NCI-H510A (cell line): ENCODE results near the gene DCHS1.

Experiments used
- DNase-seq: peaks from one replicate; lab custom pipeline; 2025; lab: John Stamatoyannopoulos, UW

Gene DCHS1

GRCh38 chr11:6673523-6674218 is 18.1 kb upstream of the DCHS1 start:
- no peak for DNase-seq

- no peak for DNase-seq
Observed at GRCh38 chr11:6671991-6672390, 16.4 kb upstream of the DCHS1 start.

- DNase-seq, result no peak
Observed at GRCh38 chr11:6670202-6670830, 14.7 kb upstream of the DCHS1 start.

GRCh38 chr11:6667733-6668374 is 12.2 kb upstream of the DCHS1 start:
- DNase-seq, result no peak

GRCh38 chr11:6666302-6667183 is 10.9 kb upstream of the DCHS1 start:
- DNase-seq, result no peak

GRCh38 chr11:6664551-6664950 is 8.9 kb upstream of the DCHS1 start:
- no peak for DNase-seq

GRCh38 chr11:6663794-6664469 is 8.3 kb upstream of the DCHS1 start:
- DNase-seq, result no peak

- DNase-seq, result no peak
Observed at GRCh38 chr11:6660712-6661111, 5.1 kb upstream of the DCHS1 start.

- DNase-seq, result no peak
Observed at GRCh38 chr11:6658647-6659046, 3.0 kb upstream of the DCHS1 start.

GRCh38 chr11:6657346-6657745 is 1.7 kb upstream of the DCHS1 start:
- DNase-seq, result no peak

GRCh38 chr11:6656936-6657335 is 1.3 kb upstream of the DCHS1 start:
- DNase-seq, result no peak

- no peak for DNase-seq
Observed at GRCh38 chr11:6656584-6656915, 941 bp upstream of the DCHS1 start.

- no peak for DNase-seq
Observed at GRCh38 chr11:6655020-6655789, 404 bp downstream of the DCHS1 start.

- no peak for DNase-seq
Observed at GRCh38 chr11:6654281-6655019, 1.2 kb downstream of the DCHS1 start.

GRCh38 chr11:6653656-6654055 is 2.0 kb downstream of the DCHS1 start:
- no peak for DNase-seq

GRCh38 chr11:6653097-6653496 is 2.5 kb downstream of the DCHS1 start:
- no peak for DNase-seq

GRCh38 chr11:6652182-6652581 is 3.4 kb downstream of the DCHS1 start:
- DNase-seq, result no peak

- DNase-seq, result no peak
Observed at GRCh38 chr11:6650980-6651379, 4.6 kb downstream of the DCHS1 start.

GRCh38 chr11:6650104-6650503 is 5.5 kb downstream of the DCHS1 start:
- no peak for DNase-seq

GRCh38 chr11:6648501-6648900 is 7.1 kb downstream of the DCHS1 start:
- DNase-seq, result no peak

- no peak for DNase-seq
Observed at GRCh38 chr11:6647836-6648235, 7.8 kb downstream of the DCHS1 start.
